Right cardiac atrium (tissue), 5 donors: ENCODE measurements around the gene GATM. TPM values are rescaled to one million over a fixed set of nuclear protein-coding genes. Genes with fewer than 3 reads are reported as not detected.

Experiments used
- ATAC-seq, 2 donors: fragments of 200-7000 bp; cut with Tn5 transposase; one replicate each; pipeline versions ENCODE4 v1.8.0 to v1.9.1; 2020; ENCODE audit warnings: moderate library complexity in 2 of 2, mild to moderate bottlenecking in 1 of 2
- DNase-seq, 3 donors: peaks; one replicate each; pipeline ENCODE4 v3.0.0-alpha.2; 2020
- H3K27ac ChIP-seq: one replicate; pipeline ENCODE4 v1.5.1; 2013; ENCODE audit warnings: mild to moderate bottlenecking, low read length, control low read depth, moderate library complexity
- H3K27me3 ChIP-seq: one replicate; pipeline ENCODE4 v1.6.1; 2013; ENCODE audit not compliant: control insufficient read depth, insufficient read depth
- H3K4me1 ChIP-seq: one replicate; pipeline ENCODE4 v1.6.1; 2013; ENCODE audit warnings: low read length; ENCODE audit not compliant: control insufficient read depth, insufficient read depth
- H3K4me3 ChIP-seq: one replicate; pipeline ENCODE4 v1.5.1; 2013; ENCODE audit warnings: low read length, control low read depth
- H3K9me3 ChIP-seq: one replicate; pipeline ENCODE4 v1.6.1; 2013; ENCODE audit warnings: low read length; ENCODE audit not compliant: control insufficient read depth
- WGBS: extraction: QIAGEN DNeasy Blood & Tissue Kit; methylation state at CpG from one replicate; pipeline ENCODE4 v1.1.7; 2013; 5-methylcytosine and 5-hydroxymethylcytosine counted together
- intact Hi-C, 4 donors: fragments of 100-400 bp; cut with DNase I; formaldehyde crosslinking; loops; one replicate each; pipeline versions ENCODE4 v1.11.0 to v1.14.0; 2022 to 2023
- long read RNA-seq, 4 donors: library from polyadenylated mRNA; unstranded; transcript quantifications; one replicate each; pipeline ENCODE4 v2.0.0, GENCODE V29; 2020 to 2021
- polyA plus RNA-seq: library from polyadenylated mRNA; stranded (reverse); fragments of 200-250 nt; gene quantifications from one replicate; pipeline ENCODE4 v1.2.3, GENCODE V29; 2013
- total RNA-seq, 4 donors: library from RNA; stranded (reverse); fragmentation: NEBNext Ultra II Directional; extraction: Animal tissue kit (Norgen Biotek cat#: 25700); gene quantifications; one replicate each; pipeline ENCODE4 v1.2.1, GENCODE V29; 2021
- donor health status: healthy with polysubstance abuse.
- donor health status: DM: no; HTN: yes; CAD: no.
- donor health status: DM: no; HTN: no; CAD: no.
- donor health status: DM: no; HTN: yes; CAD: no; lungs with severe emphysema.
- donor health status: DM: yes; HTN: yes; CAD: no.

Gene GATM
- total RNA-seq: 10 to 100 TPM; 22.2 to 33.8 (median 31.2) TPM
- polyA plus RNA-seq: 12.9 TPM
- long read RNA-seq, donor 1, transcript GATM-201 (9 exons, 2,597 nt): major isoform, 16 of 18 reads
- long read RNA-seq, donor 1, partial matches to known transcripts: 1 of 18 reads
- long read RNA-seq, donor 1, other reads (novel, unspliced or antisense): 0 of 18 reads
- long read RNA-seq, donor 2, transcript GATM-201 (9 exons, 2,597 nt): major isoform, 17 of 17 reads
- long read RNA-seq, donor 2, partial matches to known transcripts: 0 of 17 reads
- long read RNA-seq, donor 2, other reads (novel, unspliced or antisense): 0 of 17 reads
- long read RNA-seq, donor 3, transcript GATM-201 (9 exons, 2,597 nt): major isoform, 56 of 64 reads
- long read RNA-seq, donor 3, partial matches to known transcripts: 3 of 64 reads
- long read RNA-seq, donor 3, other reads (novel, unspliced or antisense): 1 of 64 reads
- long read RNA-seq, donor 4, transcript GATM-201 (9 exons, 2,597 nt): major isoform, 21 of 26 reads
- long read RNA-seq, donor 4, transcript GATM-207 (8 exons, 3,911 nt): minor isoform, 5 of 26 reads
- long read RNA-seq, donor 4, partial matches to known transcripts: 0 of 26 reads
- long read RNA-seq, donor 4, other reads (novel, unspliced or antisense): 0 of 26 reads

- H3K9me3 ChIP-seq: no peaks in the 10 kb centered on the region
- DNase-seq: peak; percentile 84 to 94 (median 94)
- peak; percentile 97 to 98 for ATAC-seq
- H3K4me1 ChIP-seq: peaks cover 2% of the 10 kb centered on the region
- intact Hi-C loops: loop anchor here in 1 of 4 donors (10.0 kb wide), 1 partner anchor 174 kb away; no protein-coding TSS in a partner anchor
- WGBS: 1% methylated on average over 87 of the region's 87 CpGs
- no peaks in the 10 kb centered on the region for H3K27me3 ChIP-seq
- peak within 1 kb of the TSS; percentile 58 for H3K4me3 ChIP-seq
- H3K27ac ChIP-seq: peak within 1 kb of the TSS; percentile 69
Observed at GRCh38 chr15:45378149-45378912, at the start of gene GATM. Gene GATM (minus strand): TSS chr15:45378544. CDS start chr15:45378453, 91 bp downstream.

GRCh38 chr15:45427085-45427484, 48.7 kb upstream of the GATM start:
- WGBS: 94% methylated on average over 11 of the region's 11 CpGs

GRCh38 chr15:45425135-45425534, 46.8 kb upstream of the GATM start:
- Histone ChIP-seq H3K9me3 (no peaks in the 10 kb centered on the region), H3K4me1 (no peaks in the 10 kb centered on the region), H3K4me3 (no peak overlapping the region), H3K27ac (no peak overlapping the region), H3K27me3 (no peaks in the 10 kb centered on the region)
- no peak for DNase-seq
- ATAC-seq: no peak
- 87% methylated on average over 7 of the region's 7 CpGs for WGBS
- intact Hi-C loops: no loop called here

More at GRCh38 chr15:45427085-45427484, 48.7 kb upstream of the GATM start:
- H3K27ac ChIP-seq: no peak overlapping the region
- ATAC-seq (no peak), DNase-seq (no peak)
- no peaks in the 10 kb centered on the region for H3K4me1 ChIP-seq
- H3K9me3 ChIP-seq: no peaks in the 10 kb centered on the region
- H3K4me3 ChIP-seq: no peak overlapping the region
- H3K27me3 ChIP-seq: no peaks in the 10 kb centered on the region
- intact Hi-C loops: no loop called here

- Histone ChIP-seq H3K9me3 (no peaks in the 10 kb centered on the region), H3K4me3 (no peak overlapping the region), H3K4me1 (no peaks in the 10 kb centered on the region), H3K27ac (no peak overlapping the region), H3K27me3 (no peaks in the 10 kb centered on the region)
- WGBS: 100% methylated on average over 2 of the region's 2 CpGs
- no peak for ATAC-seq
- intact Hi-C loops: no loop called here
- DNase-seq: no peak
Observed at GRCh38 chr15:45424429-45424828, 46.1 kb upstream of the GATM start.

- Histone ChIP-seq H3K27me3 (no peaks in the 10 kb centered on the region), H3K27ac (no peak overlapping the region), H3K9me3 (no peaks in the 10 kb centered on the region), H3K4me3 (no peak overlapping the region), H3K4me1 (no peaks in the 10 kb centered on the region)
- intact Hi-C loops: no loop called here
- ATAC-seq (no peak), DNase-seq (no peak)
- WGBS: 88% methylated on average over 7 of the region's 7 CpGs
Observed at GRCh38 chr15:45417303-45417950, 39.1 kb upstream of the GATM start.

- no peak for ATAC-seq
- Histone ChIP-seq H3K4me1 (no peaks in the 10 kb centered on the region), H3K27ac (no peak overlapping the region), H3K27me3 (no peaks in the 10 kb centered on the region), H3K9me3 (no peaks in the 10 kb centered on the region), H3K4me3 (no peak overlapping the region)
- DNase-seq: no peak
- intact Hi-C loops: no loop called here
- WGBS: 70% methylated on average over 5 of the region's 5 CpGs
Observed at GRCh38 chr15:45414215-45414885, 36.0 kb upstream of the GATM start.

GRCh38 chr15:45409596-45409995, 31.3 kb upstream of the GATM start:
- intact Hi-C loops: loop anchor here in 2 of 4 donors (10.0 kb wide), 1 partner anchor 245 kb away; no protein-coding TSS in a partner anchor
- Histone ChIP-seq H3K27me3 (no peaks in the 10 kb centered on the region), H3K4me3 (no peak overlapping the region), H3K9me3 (no peaks in the 10 kb centered on the region), H3K4me1 (no peaks in the 10 kb centered on the region), H3K27ac (no peak overlapping the region)
- ATAC-seq (no peak), DNase-seq (no peak)
- WGBS: 91% methylated on average over 5 of the region's 5 CpGs

- no peak overlapping the region for H3K27ac ChIP-seq
- intact Hi-C loops: loop anchor here in 2 of 4 donors (10.0 kb wide), 1 partner anchor 243 kb away; no protein-coding TSS in a partner anchor
Observed at GRCh38 chr15:45407786-45408185, 29.4 kb upstream of the GATM start.

GRCh38 chr15:45402955-45403877, 24.9 kb upstream of the GATM start:
- DNase-seq: peak; percentile 37 to 69 (median 69)
- WGBS: 1% methylated on average over 79 of the region's 79 CpGs
- H3K4me1 ChIP-seq: no peaks in the 10 kb centered on the region

More at GRCh38 chr15:45407786-45408185, 29.4 kb upstream of the GATM start:
- Histone ChIP-seq H3K27me3 (no peaks in the 10 kb centered on the region), H3K4me1 (no peaks in the 10 kb centered on the region), H3K4me3 (no peak overlapping the region), H3K9me3 (no peaks in the 10 kb centered on the region)
- 93% methylated on average over 1 of the region's 1 CpG for WGBS
- no peak for DNase-seq
- no peak for ATAC-seq

More at GRCh38 chr15:45402955-45403877, 24.9 kb upstream of the GATM start:
- no peaks in the 10 kb centered on the region for H3K9me3 ChIP-seq
- intact Hi-C loops: loop anchor here in 3 of 4 donors (2.0 to 10.0 kb wide), 4 partner anchors 96 to 238 kb away; no protein-coding TSS in a partner anchor
- peak overlapping the region; percentile 95 for H3K27ac ChIP-seq
- H3K27me3 ChIP-seq: no peaks in the 10 kb centered on the region
- peak overlapping the region; percentile 76 for H3K4me3 ChIP-seq
- peak; percentile 36 to 48 for ATAC-seq
